HepG2 (cell line): ENCODE data around the gene RNF213. TPM values are rescaled to one million over a fixed set of nuclear protein-coding genes. Genes with fewer than 3 reads are reported as not detected.

ENCODE experiments used
- ATAD3A ChIP-seq: sonication (generic); formaldehyde crosslinking; IDR thresholded peaks from 2 replicates; pipeline ENCODE4 v1.4.0; 2020; ENCODE audit warnings: missing genetic modification reagents
- CBX5 ChIP-seq: sonication (generic); formaldehyde crosslinking; IDR thresholded peaks from 2 replicates; pipeline ENCODE4 v1.4.0; 2020; ENCODE audit warnings: missing genetic modification reagents, borderline replicate concordance
- EEA1 ChIP-seq: sonication (generic); formaldehyde crosslinking; IDR thresholded peaks from 2 replicates; pipeline ENCODE4 v1.5.1; 2020; ENCODE audit warnings: mild to moderate bottlenecking, missing genetic modification reagents, borderline replicate concordance
- GATAD2A ChIP-seq: IDR thresholded peaks from 2 replicates; pipeline ENCODE4 v1.6.1; 2016
- HOXA5 ChIP-seq: sonication (generic); formaldehyde crosslinking; IDR thresholded peaks from 2 replicates; pipeline ENCODE4 v1.4.0; 2020; ENCODE audit warnings: missing genetic modification reagents
- MYC ChIP-seq: sonication (generic); formaldehyde crosslinking; IDR thresholded peaks from 2 replicates; pipeline ENCODE4 v1.9.0; 2021; ENCODE audit warnings: missing genetic modification reagents, borderline replicate concordance
- NCOA2 ChIP-seq: sonication (generic); formaldehyde crosslinking; IDR thresholded peaks from 2 replicates; pipeline ENCODE4 v1.8.0; 2022; ENCODE audit warnings: inconsistent platforms
- NFRKB ChIP-seq: fragments of 450-650 bp; IDR thresholded peaks from 2 replicates; pipeline ENCODE4 v1.6.1; 2017
- SETDB1 ChIP-seq: sonication (generic); formaldehyde crosslinking; IDR thresholded peaks from 2 replicates; pipeline ENCODE4 v1.5.1; 2020; ENCODE audit warnings: missing genetic modification reagents, mild to moderate bottlenecking, borderline replicate concordance
- TEAD2 ChIP-seq: sonication (generic); formaldehyde crosslinking; IDR thresholded peaks from 2 replicates; pipeline ENCODE4 v1.9.0; 2021; ENCODE audit warnings: missing genetic modification reagents
- ZBTB20 ChIP-seq: sonication (generic); formaldehyde crosslinking; IDR thresholded peaks from 2 replicates; pipeline ENCODE4 v1.8.1; 2023; ENCODE audit warnings: missing genetic modification reagents, low read depth, mild to moderate bottlenecking, borderline replicate concordance
- ZFY ChIP-seq: sonication (generic); formaldehyde crosslinking; IDR thresholded peaks from 2 replicates; pipeline ENCODE4 v1.4.0; 2020; ENCODE audit warnings: missing genetic modification reagents
- ZNF235 ChIP-seq: sonication (generic); formaldehyde crosslinking; IDR thresholded peaks from 2 replicates; pipeline ENCODE4 v1.8.1; 2023; ENCODE audit warnings: mild to moderate bottlenecking, missing genetic modification reagents, borderline replicate concordance
- ZNF282 ChIP-seq: fragments of 450-650 bp; IDR thresholded peaks from 2 replicates; pipeline ENCODE4 v1.6.1; 2018; ENCODE audit not compliant: partially characterized antibody
- ZNF556 ChIP-seq: sonication (generic); formaldehyde crosslinking; IDR thresholded peaks from 2 replicates; pipeline ENCODE4 v1.4.0; 2020; ENCODE audit warnings: mild to moderate bottlenecking, missing genetic modification reagents, borderline replicate concordance
- ZNF747 ChIP-seq: sonication (generic); formaldehyde crosslinking; IDR thresholded peaks from 2 replicates; pipeline ENCODE4 v1.8.1; 2023; ENCODE audit warnings: missing genetic modification reagents, mild to moderate bottlenecking, borderline replicate concordance
- ZNF891 ChIP-seq: sonication (generic); formaldehyde crosslinking; IDR thresholded peaks from 2 replicates; pipeline ENCODE4 v1.5.0; 2020; ENCODE audit warnings: mild to moderate bottlenecking, missing genetic modification reagents
- polyA plus RNA-seq, 8 experiments: library from polyadenylated mRNA; depleted of rRNA in 3 of 8; stranded (reverse) in 7 of 8; unstranded in 1 of 8; fragments of >200 nt; fragmentation: Illumina TruSeq in 4 of 8; extraction: Trizol in 4 of 8; gene quantifications; 2 replicates each; pipeline versions ENCODE4 v1.2.1 to v1.2.3, GENCODE V29; 2011 to 2016; ENCODE audit warnings: low read depth in 4 of 8, missing spikeins in 1 of 8, mixed read lengths in 1 of 8; ENCODE audit not compliant: insufficient read depth in 1 of 8
- total RNA-seq, 5 experiments: library from RNA; depleted of rRNA; stranded (reverse); fragments of >200 nt; fragmentation: Illumina TruSeq; extraction: Trizol; gene quantifications; 2 replicates each; pipeline ENCODE4 v1.2.3, GENCODE V29; 2016; ENCODE audit warnings: low read depth in 1 of 5
- TF ChIP-seq, protein P1 (sequence below): sonication (generic); formaldehyde crosslinking; IDR thresholded peaks from 2 replicates; pipeline ENCODE4 v1.5.0; 2020; ENCODE audit warnings: mild to moderate bottlenecking, missing genetic modification reagents
- TF ChIP-seq, protein P2 (sequence below): sonication (generic); formaldehyde crosslinking; IDR thresholded peaks from 2 replicates; pipeline ENCODE4 v1.9.0; 2021; ENCODE audit warnings: missing genetic modification reagents, mild to moderate bottlenecking, borderline replicate concordance
- TF ChIP-seq, protein P3 (sequence below): IDR thresholded peaks from 2 replicates; pipeline ENCODE4 v1.6.1; 2016; ENCODE audit warnings: control low read depth
- TF ChIP-seq, protein P4 (sequence below): sonication (generic); formaldehyde crosslinking; IDR thresholded peaks from 2 replicates; pipeline ENCODE4 v1.4.0; 2020; ENCODE audit warnings: missing genetic modification reagents
- TF ChIP-seq, protein P5 (sequence below): sonication (generic); formaldehyde crosslinking; IDR thresholded peaks from 2 replicates; pipeline ENCODE4 v1.5.1; 2020; ENCODE audit warnings: missing genetic modification reagents, mild to moderate bottlenecking, borderline replicate concordance
- TF ChIP-seq, protein P6 (sequence below): sonication (generic); formaldehyde crosslinking; IDR thresholded peaks from 2 replicates; pipeline ENCODE4 v1.8.1; 2023; ENCODE audit warnings: missing genetic modification reagents, inconsistent platforms, borderline replicate concordance

RNF213 gene
- total and polyA plus RNA-seq, 2 of the 13 experiments (the other 11 are each of a cell fraction or from before 2014, with no cell fraction given) = 38.6 to 38.7 TPM

DNA sequence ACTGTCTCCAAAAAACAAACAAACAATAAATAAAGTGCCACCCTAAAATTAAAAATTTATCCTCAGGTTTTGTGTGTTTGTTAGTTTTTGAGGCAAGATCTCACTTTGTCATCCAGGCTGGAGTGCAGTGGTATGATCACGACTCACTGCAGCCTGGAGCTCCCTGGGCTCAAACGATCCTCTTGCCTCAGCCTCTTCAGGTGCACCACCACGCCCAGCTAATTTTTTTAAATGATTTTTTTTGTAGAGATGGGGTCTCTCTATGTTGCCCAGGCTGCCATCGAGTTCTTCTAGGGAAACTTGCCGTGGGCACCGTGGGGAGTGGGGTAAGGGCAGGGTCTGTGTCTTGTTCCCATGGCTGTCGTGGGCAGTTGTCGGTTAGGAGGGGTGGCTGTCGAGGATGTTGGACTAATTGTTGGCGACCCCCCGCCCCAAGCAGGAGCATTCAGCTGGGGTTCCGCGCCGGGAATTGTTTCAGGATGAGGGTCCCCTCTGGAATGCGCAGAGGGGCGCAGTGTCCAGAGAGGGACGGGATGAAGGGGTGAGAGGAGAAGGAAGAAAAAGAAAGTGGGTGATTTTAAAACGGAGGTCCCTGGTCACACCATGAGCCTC, 1.1 kb upstream of the RNF213 start (continued):
- TF ChIP-seq, protein P1, sequence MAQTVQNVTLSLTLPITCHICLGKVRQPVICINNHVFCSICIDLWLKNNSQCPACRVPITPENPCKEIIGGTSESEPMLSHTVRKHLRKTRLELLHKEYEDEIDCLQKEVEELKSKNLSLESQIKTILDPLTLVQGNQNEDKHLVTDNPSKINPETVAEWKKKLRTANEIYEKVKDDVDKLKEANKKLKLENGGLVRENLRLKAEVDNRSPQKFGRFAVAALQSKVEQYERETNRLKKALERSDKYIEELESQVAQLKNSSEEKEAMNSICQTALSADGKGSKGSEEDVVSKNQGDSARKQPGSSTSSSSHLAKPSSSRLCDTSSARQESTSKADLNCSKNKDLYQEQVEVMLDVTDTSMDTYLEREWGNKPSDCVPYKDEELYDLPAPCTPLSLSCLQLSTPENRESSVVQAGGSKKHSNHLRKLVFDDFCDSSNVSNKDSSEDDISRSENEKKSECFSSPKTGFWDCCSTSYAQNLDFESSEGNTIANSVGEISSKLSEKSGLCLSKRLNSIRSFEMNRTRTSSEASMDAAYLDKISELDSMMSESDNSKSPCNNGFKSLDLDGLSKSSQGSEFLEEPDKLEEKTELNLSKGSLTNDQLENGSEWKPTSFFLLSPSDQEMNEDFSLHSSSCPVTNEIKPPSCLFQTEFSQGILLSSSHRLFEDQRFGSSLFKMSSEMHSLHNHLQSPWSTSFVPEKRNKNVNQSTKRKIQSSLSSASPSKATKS (CRISPR knock-in tag) = no peak
- TF ChIP-seq, protein P2, sequence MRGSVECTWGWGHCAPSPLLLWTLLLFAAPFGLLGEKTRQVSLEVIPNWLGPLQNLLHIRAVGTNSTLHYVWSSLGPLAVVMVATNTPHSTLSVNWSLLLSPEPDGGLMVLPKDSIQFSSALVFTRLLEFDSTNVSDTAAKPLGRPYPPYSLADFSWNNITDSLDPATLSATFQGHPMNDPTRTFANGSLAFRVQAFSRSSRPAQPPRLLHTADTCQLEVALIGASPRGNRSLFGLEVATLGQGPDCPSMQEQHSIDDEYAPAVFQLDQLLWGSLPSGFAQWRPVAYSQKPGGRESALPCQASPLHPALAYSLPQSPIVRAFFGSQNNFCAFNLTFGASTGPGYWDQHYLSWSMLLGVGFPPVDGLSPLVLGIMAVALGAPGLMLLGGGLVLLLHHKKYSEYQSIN = no peak
- TF ChIP-seq ZFY (no peak), ATAD3A (CRISPR knock-in tag) (no peak), EEA1 (CRISPR knock-in tag) (no peak), ZNF282 (no peak), NCOA2 (no peak), NFRKB (no peak), SETDB1 (CRISPR knock-in tag) (no peak), ZNF556 (no peak), TEAD2 (CRISPR knock-in tag) (no peak), HOXA5 (CRISPR knock-in tag) (no peak), ZNF747 (CRISPR knock-in tag) (no peak), CBX5 (CRISPR knock-in tag) (0 out of 2 replicates have a peak, but pooled peaks have one; percentile 29), ZNF235 (no peak), MYC (CRISPR knock-in tag) (no peak), ZBTB20 (no peak), GATAD2A (CRISPR knock-in tag) (no peak), ZNF891 (CRISPR knock-in tag) (no peak)
- TF ChIP-seq, protein P3, sequence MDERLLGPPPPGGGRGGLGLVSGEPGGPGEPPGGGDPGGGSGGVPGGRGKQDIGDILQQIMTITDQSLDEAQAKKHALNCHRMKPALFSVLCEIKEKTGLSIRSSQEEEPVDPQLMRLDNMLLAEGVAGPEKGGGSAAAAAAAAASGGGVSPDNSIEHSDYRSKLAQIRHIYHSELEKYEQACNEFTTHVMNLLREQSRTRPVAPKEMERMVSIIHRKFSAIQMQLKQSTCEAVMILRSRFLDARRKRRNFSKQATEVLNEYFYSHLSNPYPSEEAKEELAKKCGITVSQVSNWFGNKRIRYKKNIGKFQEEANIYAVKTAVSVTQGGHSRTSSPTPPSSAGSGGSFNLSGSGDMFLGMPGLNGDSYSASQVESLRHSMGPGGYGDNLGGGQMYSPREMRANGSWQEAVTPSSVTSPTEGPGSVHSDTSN (CRISPR knock-in tag) = no peak
- TF ChIP-seq, protein P4, sequence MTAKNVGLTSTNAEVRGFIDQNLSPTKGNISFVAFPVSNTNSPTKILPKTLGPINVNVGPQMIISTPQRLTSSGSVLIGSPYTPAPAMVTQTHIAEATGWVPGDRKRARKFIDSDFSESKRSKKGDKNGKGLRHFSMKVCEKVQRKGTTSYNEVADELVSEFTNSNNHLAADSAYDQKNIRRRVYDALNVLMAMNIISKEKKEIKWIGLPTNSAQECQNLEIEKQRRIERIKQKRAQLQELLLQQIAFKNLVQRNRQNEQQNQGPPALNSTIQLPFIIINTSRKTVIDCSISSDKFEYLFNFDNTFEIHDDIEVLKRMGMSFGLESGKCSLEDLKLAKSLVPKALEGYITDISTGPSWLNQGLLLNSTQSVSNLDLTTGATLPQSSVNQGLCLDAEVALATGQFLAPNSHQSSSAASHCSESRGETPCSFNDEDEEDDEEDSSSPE = no peak
- TF ChIP-seq, protein P5, sequence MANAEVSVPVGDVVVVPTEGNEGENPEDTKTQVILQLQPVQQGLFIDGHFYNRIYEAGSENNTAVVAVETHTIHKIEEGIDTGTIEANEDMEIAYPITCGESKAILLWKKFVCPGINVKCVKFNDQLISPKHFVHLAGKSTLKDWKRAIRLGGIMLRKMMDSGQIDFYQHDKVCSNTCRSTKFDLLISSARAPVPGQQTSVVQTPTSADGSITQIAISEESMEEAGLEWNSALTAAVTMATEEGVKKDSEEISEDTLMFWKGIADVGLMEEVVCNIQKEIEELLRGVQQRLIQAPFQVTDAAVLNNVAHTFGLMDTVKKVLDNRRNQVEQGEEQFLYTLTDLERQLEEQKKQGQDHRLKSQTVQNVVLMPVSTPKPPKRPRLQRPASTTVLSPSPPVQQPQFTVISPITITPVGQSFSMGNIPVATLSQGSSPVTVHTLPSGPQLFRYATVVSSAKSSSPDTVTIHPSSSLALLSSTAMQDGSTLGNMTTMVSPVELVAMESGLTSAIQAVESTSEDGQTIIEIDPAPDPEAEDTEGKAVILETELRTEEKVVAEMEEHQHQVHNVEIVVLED = no peak
- TF ChIP-seq, protein P6, sequence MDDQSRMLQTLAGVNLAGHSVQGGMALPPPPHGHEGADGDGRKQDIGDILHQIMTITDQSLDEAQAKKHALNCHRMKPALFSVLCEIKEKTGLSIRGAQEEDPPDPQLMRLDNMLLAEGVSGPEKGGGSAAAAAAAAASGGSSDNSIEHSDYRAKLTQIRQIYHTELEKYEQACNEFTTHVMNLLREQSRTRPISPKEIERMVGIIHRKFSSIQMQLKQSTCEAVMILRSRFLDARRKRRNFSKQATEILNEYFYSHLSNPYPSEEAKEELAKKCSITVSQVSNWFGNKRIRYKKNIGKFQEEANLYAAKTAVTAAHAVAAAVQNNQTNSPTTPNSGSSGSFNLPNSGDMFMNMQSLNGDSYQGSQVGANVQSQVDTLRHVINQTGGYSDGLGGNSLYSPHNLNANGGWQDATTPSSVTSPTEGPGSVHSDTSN (CRISPR knock-in tag) = no peak
